HG03378 (cell line): ENCODE measurements around the gene PSMC3IP.

ENCODE experiments used
- ATAC-seq: cut with Tn5 transposase; IDR thresholded peaks from one replicate; pipeline ENCODE4 v1.9.1; 2021; ENCODE audit warnings: mild to moderate bottlenecking, moderate library complexity; ENCODE audit not compliant: unreplicated experiment

Gene PSMC3IP

GRCh38 chr17:42586514-42587230, 9.1 kb upstream of the PSMC3IP start:
- no peak for ATAC-seq

- ATAC-seq, result no peak
Measured at GRCh38 chr17:42585353-42585752, 7.8 kb upstream of the PSMC3IP start.

GRCh38 chr17:42584880-42585279, 7.4 kb upstream of the PSMC3IP start:
- no peak for ATAC-seq

- ATAC-seq, result no peak
Measured at GRCh38 chr17:42581744-42582270, 4.3 kb upstream of the PSMC3IP start.

DNA sequence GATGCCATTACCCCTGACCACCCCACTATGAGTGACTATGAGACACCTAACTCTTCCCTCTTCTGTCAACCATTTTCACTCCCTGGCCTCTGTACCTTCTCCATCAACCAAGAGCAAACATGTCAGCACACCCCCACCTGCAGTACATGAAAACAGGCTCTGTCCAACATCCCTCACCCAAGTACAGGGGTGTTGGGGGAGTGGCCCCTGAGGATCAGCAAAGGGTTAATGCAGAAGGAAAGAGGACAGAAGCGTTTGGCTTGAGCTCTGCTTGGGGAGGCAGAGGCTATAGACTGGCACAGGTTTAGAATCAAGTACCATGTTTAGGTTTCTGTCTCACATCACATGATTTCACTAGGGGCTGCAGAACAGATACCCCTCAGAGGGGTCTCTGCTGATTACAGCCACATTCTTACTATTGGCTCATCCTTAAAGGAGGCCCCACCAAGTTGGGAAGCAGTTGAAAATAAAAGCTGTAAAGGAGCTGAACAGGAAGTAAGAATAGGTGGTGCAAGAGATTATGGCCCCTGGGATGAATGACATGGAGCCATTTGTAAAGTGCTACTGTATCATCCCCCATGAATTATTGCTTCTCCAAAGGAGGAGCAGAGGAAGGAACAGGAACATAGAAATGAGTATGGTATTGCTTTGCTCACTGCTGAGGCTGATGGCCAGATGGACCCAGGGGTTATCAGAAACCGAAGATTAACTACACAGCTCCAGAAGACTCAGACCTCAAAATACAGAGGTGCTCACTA, 2.4 kb upstream of the PSMC3IP start:
- ATAC-seq, result no peak

DNA sequence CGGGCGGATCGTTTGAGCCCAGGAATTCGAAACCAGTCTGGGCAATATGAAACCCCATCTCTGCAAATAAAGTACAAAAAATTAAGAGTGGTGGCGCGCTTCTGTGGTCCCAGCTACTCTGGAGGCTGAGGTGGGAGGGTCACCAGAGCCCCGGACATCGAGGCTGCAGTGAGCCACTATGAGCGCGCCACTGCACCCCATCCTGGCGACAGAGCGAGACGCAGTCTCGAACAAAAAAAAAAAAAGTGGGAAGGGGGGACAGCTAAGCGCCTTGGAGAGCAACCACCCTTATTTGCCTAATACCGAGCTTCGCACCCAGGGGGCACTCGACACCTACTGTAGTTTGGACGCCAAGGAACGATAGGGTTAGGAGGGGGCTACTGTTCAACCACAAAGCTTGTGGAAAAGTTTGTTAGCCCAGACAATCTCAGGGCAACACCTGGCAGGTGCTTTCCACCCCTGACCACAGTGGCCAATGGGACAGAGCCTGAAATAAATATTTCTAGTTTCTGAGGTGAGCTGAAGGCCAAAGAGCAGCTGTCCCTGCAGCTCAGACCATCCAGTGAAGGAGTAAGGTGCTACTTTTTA, 847 bp upstream of the PSMC3IP start:
- peak; percentile 43 for ATAC-seq

- no peak for ATAC-seq
Measured at GRCh38 chr17:42577140-42577531, 393 bp downstream of the PSMC3IP start.

GRCh38 chr17:42574463-42574862, 3.1 kb downstream of the PSMC3IP start:
- no peak for ATAC-seq

DNA sequence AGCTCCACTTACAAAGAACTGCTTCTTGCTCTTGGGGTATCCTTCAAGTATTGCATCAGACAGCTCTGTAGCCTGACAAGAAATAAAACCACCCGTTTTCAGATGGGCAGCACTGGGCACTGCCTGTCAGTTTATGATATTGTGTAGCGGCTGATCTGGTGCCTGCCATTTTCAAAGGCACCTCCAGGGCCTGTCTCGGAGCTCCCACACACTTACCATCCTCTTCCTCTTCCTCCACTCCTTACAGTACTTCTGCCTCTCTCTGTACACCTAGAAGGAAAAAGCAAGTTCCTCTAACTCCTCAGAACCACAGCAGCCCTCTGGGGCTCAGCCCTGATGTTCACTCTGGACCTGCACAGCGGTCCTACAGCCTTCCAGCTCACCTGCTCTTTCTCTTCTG, 4.4 kb downstream of the PSMC3IP start:
- ATAC-seq, result no peak

DNA sequence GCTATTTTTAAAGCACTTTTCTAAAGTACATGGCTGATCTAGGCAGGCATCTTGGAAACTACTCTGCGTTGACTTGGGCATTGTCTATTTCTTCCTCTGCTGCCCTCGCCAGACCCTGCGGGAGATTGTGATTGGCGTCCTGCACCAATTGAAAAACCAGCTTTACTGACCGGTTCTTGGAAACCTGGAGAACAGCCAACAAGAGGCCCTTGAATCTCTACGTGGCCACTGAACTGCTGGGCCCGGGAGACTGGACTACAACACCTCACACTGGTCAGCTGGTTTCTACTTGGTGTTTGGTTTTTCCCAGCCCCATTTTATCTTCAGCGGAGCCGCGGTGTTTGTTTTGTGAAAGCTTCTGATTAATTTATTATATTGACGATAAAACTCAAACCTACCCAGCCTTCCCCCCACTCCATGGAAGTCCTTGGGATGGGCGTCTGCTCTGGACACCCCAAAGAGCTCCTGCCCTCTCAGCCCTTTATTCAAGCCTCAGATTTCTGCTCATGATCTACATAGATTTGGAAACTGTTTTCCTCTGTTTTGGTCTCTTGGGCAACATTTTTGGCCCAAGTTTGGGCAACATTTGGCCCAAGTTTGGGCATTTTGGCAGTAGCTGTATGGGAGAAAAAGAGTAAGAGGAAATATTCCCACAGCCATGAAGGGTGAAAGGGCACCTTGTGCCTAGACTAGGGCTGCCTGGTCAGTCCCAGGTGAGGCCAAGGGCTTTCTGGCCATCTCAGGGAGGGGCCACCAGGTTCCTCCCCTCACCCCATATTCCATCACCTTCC, 5.9 kb downstream of the PSMC3IP start:
- ATAC-seq, result no peak

DNA sequence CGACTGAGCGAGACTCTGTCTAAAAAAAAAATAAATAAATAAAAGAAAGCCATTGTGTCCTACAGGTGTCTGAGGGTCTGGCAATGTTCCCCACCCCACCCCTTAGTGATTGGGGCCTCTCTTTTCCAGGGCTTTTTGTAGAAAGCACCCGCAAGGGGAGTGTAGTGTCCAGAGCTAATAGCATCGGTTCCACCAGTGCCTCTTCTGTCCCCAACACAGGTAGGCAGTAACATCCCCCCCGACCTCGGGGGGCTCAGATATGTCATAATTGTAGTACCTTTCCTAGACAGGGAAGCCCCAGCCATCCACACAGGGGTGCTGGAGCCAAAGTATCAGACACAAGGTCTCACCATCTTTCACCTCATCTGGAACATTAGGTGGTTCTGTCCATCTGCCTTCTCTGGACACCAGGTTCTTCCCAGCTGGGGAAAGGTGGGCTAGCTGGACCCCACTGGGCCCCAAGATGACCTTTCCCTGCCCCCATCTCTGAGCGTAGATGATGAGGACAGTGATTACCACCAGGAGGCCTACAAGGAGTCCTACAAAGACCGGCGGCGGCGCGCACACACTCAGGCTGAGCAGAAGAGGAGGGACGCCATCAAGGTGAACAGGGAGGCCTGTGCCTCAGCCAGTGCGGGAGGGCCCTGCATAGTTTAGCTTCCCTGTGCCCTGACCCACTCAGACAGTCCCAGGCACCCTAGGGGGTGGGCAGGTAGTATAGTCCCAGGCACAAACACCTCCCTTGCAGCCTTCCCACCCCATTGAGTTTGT, 9.0 kb downstream of the PSMC3IP start:
- no peak for ATAC-seq

GRCh38 chr17:42566883-42567573, 10.5 kb downstream of the PSMC3IP start, which contains the start of gene MLX:
Gene MLX (plus strand): TSS chr17:42567100. CDS start chr17:42567125, 25 bp downstream.
- ATAC-seq, result peak; percentile 48

DNA sequence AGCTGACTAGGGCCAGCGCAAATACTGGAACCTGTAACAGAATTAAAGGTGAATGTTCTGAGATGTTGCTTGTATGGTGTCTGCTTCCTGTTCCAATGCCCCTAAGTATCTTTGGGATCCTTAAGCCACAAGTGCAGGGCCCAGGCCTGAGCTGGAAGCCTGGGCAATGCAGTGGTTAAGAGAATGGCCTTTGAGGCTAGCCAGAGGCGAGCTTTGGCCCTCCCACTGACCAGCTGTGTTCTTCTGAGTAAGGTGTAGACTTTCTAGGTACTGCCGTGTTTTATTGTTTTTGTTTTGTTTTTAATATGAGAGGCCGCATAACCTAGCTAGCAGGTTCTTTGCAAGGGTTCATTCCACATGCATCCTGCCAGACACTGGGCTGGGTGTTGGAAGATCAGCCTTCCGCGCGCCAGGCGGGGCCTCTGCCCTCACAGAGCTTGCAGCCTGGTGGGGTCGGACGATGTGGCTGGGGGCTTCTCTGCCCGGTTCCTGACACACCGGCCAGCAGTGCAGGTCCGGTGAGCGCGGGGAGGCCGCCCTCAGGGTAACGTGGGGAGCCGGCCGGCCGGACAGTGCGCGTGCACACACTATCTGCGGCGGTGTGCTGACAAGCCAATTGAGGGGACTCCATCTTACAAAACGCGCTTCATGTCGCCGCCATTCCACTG, 11.2 kb downstream of the PSMC3IP start:
- no peak for ATAC-seq

DNA sequence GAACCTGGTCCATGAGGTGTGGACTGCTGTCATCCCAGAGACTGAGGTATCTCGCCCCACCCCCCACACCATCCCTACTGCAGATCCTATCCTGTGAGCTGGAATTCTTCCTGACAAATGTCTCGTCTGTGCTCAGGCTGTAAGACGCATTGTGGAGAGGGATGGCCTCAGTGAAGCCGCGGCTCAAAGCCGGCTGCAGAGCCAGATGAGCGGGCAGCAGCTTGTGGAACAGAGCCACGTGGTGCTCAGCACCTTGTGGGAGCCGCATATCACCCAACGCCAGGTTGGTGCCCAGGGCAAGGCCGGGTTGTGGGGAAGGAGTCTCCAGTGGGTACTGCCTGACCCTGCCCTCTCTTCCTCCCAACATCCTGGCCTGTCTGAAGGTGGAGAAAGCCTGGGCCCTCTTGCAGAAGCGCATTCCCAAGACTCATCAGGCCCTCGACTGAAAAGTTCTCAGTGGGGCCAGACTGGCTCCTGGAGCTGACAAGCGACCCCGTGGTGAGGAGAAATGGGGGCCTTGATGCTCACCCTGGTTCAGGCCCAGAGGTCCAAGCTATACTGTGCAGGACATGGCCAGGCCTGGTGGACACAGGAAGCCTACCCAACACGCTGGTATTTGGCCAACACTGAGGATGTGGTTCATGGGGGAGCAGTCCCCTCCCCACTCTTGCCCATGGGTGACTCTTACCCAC, 11.9 kb downstream of the PSMC3IP start:
- ATAC-seq, result no peak

DNA sequence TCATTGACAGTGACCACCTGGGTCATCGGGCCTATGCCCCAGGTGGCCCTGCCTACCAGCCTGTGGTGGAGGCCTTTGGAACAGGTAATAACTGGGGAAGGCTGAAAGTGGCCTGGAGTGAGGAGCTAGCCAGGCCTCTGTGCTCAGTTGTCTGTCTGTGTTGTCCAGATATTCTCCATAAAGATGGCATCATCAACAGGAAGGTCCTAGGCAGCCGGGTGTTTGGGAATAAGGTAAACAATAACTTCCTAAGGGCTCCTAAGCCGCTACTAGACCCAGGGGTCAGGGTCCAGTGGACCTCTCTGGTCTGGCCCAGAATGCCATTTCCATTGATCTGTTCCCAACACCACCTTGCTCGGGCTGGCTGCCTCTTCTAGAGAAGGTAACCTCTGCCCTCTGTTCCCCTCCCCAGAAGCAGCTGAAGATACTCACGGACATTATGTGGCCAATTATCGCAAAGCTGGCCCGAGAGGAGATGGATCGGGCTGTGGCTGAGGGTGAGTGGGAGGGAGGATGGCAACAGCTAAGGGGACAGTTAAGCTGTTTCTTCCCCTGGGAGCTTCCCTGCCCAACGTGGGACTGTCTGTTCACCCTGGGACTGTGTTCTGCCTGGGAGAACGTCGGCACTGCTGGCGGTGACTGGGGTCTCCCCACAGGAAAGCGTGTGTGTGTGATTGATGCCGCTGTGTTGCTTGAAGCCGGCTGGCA, 12.6 kb downstream of the PSMC3IP start:
- no peak for ATAC-seq

- ATAC-seq, result no peak
Measured at GRCh38 chr17:42563950-42564349, 13.6 kb downstream of the PSMC3IP start.

GRCh38 chr17:42563543-42563942, 14.0 kb downstream of the PSMC3IP start:
- ATAC-seq, result no peak

DNA sequence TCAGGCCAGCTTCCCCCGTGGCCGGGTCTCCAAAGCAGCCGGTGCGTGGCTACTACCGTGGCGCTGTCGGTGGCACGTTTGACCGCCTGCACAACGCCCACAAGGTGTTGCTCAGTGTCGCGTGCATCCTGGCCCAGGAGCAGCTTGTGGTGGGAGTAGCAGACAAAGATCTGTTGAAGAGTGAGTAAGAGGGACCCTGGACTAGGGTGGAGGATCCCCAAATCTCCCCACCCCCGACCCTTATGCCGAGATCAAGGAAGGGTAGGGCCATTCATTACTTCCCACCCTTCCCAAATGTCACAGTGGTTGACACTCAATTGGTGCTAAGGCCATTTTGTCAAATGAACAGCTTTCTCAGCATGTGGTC, 14.4 kb downstream of the PSMC3IP start:
- ATAC-seq, result no peak
